CD4-positive, CD25-positive, alpha-beta regulatory T cell (primary cell): Measurements from ENCODE around the gene PEPD. TPM values are rescaled to one million over a fixed set of nuclear protein-coding genes. Genes with fewer than 3 reads are reported as not detected.

ENCODE experiments used
- polyA plus RNA-seq, 4 donors: library from polyadenylated mRNA; unstranded; fragments of 300-500 nt; fragmentation: Illumina TruSeq; gene quantifications; one replicate each; pipeline ENCODE4 v1.2.3, GENCODE V29; 2021
- total RNA-seq: library from RNA; stranded (reverse); gene quantifications from one replicate; pipeline ENCODE4 v1.2.3, GENCODE V29; 2022

PEPD gene
- total and polyA plus RNA-seq, 5 donors from 2014 or later = 36.8 to 141 (median 109) TPM

Other genes starting within 250 kb of the PEPD start
- gene CEBPA, start 219.3 kb downstream of the PEPD start, total RNA-seq = 3.8 TPM
- 1 to 10 TPM in 3 of 4 donors, under 1 TPM in 1; 0.72 to 3.5 (median 1.5) TPM for gene CEBPA, start 219.3 kb downstream of the PEPD start, polyA plus RNA-seq
- 19.9 TPM for gene CEBPG, start 148.1 kb downstream of the PEPD start, total RNA-seq
- 10 to 100 TPM; 10.5 to 16.4 (median 13.2) TPM for gene CEBPG, start 148.1 kb downstream of the PEPD start, polyA plus RNA-seq
- 0.27 TPM for gene CHST8, start 100.2 kb upstream of the PEPD start, total RNA-seq
- not detected for gene CHST8, start 100.2 kb upstream of the PEPD start, polyA plus RNA-seq